ENCODE results near the gene C17orf113.
A peak's percentile ranks its signal among the peaks of the same experiment; 100 is the strongest.
"Not testable (repeated sequence)": the region's sequence is repeated elsewhere in the genome, so short reads cannot be mapped to it uniquely, and the experiment has no call there.

Gene C17orf113

DNA sequence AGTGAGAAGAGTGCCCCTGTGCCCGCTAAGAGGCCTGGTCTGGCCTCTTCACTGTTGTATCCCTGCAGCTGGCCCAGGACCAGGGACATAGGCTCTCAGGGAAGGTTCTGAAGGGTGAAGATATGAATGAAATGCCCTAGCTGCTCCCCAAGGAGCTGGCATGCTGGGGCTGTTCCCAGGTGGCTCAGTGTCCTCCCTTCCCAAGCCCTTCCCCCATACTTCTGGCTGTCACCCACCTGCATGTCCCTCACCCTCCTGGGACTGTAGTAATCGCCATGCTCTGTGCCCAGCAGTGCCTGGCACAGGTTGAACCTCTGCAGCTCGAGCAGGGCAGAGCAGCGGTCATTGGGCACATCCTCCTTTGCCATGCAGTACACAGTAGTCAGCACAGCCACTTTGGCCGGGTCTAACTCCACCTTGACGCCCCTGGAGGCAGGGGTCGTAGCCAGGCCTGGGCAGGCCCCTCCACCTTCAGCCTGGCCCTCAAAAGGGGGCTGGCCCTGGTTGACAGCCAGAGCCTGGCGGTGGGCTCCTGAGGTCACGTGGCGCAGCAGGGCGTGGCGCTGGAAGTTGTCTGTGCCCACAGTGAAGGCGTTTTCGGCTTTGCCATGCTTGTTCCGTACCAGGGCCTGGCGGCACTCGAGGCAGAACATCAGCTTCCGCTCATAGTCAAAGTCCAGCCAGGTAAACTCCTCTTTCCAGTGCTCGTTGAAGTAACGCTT is 7.6 kb downstream of the C17orf113 start:
- no peak for DNase-seq (ENCODE audit: low read depth in 4 of 4, low spot score in 1 of 4)

DNA sequence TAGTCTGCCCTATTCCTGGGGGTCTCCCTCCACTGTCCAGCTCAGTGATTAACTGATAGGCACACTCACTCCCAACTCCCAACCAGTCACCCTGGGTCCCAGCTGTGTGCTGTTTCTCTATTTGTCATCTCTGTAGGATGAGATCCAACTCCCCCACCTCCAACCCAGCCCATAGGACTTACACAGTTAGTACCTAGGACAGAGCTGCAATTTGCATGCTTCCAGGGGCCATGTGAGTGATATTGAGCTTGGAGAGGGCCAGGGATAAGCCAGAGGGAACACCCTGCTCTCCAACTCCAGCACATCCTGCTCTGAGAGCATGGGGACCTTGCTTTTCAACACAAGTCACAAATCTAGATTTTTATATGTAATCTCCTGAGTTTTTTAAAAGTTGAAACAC is 8.8 kb downstream of the C17orf113 start:
- DNase-seq (ENCODE audit: low read depth in 4 of 4, low spot score in 1 of 4) = no peak

DNA sequence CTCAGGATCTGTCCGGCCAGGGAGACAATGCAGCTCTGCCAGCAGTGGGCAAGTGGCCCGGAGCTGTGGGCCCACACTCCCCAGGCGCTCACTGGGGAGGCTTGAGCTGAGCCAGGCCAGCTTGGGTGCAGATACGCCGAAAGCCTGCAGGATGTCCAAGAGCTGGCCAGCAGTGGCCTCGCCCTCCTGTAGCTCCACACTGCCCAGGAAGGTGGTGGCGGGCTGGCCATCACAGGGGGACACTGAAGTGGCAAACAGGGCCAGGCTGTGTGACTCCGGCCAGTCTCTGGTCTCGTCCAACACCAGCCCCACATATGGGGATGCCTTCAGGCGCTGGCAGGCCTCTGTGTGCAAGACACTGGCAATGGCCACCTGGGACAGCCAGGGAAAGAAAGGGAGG is 9.6 kb downstream of the C17orf113 start:
- no peak for DNase-seq (ENCODE audit: low read depth in 4 of 4, low spot score in 1 of 4)

DNA sequence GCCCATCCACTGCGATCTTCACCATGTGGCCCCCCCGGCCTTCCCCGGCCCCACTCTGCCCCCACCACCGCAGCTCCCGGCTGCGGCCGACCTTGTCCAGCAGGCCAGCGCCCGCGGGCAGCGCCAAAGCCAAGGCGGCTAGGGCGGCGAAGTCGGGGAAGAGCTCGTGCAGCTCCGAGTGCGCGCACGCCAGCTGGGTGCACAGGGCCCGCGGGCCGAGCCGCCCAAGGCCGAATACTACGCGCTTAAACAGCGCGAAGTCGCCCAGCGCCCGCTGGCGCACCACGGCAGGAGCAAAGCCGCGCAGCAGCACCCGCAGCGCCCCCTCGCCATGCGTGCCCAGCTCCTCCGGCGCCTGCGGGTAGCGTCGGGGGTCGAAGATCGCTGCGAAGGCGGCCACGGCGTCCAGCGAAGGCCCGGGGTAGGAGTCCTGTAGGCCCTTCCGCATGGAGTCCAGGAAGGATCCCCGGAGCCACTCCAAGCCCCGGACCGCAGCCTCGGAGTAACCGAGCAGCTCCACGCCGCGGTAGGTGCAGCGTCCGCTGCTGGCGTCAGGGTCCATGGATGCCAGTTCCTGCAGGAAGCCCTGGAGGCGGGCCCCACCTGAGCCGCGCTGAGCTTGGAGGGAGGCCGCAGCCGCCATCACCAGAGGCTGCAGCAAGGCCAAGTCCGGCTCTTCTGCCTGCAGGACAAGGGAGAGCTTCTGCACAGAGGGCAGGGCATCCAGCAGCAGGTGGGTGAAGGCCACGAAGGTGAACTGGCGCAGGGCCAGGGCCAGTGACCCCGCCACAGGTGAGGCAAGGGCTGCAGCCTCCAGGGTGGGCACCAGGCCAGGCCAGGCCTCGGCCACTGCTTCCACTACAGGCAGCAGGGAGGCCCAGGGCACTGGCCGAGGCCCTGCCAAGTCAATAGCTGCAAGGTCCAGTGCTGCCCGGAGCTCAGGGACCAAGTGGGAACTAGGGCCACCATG is 10.3 kb downstream of the C17orf113 start:
- no peak for DNase-seq (ENCODE audit: low read depth in 4 of 4, low spot score in 1 of 4)

DNA sequence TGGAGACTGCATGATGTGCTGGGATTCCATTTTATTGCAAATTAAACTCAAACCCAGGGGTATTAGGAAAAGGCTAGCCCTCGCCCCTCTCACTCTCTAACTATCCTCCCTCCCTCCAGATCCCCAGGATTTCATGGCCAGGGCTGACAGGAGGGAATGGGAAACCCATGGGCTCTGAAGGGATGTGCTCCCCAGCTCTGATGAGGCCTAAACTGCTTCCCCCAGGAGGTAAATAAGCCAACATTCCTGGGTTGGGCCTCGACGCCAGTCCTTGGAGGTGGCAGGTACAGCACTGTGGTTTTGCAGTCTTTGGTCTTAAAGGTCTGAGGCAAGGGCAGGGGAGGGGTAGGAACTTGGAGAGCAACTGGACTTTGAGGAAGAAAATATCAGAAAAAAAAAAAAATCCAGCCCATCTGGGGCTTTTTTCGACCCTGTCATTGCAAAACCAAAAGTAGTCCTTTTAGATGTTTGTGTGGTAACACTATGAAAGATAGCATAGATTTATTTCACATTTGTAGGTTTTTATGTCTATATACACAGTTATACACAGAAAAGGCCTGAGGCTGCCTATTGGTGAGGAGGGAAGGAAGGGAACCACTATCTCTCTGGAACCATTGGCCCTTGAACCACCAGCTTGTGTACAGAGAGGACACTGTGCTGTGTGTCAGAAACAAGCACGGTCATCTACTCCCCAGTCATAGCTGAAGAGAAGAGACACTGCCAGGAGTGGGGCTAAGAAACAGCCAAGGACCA is 12.0 kb downstream of the C17orf113 start:
- no peak for DNase-seq (ENCODE audit: low read depth in 4 of 4, low spot score in 1 of 4)

DNA sequence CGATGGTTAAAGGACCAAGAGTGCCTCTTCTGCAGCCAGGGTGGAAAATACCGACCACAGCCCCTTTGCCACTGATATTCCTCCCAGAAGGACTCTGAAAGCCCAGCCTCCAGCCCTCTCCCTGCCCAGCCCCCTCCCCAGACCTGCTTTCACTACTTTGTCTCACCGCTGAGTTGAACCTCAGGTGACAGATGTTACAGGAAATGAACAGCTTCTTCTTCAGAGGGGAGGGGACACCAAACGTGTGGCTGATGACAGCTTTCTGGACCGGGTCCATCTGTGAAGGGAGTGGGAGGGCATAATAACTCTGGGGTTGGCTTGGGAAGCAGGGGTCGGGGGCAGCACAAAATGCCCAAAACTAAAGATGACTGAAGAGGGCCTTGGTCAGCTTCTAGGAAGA is 16.3 kb downstream of the C17orf113 start:
- no peak for DNase-seq (ENCODE audit: low read depth in 4 of 4, low spot score in 1 of 4)

DNA sequence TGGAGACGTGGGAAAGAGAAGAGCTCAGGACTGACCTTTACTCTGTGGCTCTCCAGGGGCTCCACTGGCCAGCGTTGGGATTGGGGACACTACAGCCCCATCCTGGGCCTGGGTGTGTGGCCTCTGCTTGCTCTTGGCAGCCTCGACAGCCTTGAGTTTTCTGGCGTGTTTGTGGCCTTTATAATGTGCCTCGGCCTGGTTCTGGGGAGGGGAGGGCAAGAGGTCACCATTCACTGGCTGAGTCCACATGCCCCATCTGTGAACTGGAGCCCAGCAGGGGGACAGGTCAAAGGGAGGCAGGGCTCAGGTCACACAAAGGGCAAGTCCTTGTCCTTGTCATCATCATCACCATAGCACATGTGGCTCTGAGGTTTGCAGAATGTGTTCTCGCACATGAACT is 18.8 kb downstream of the C17orf113 start:
- DNase-seq (ENCODE audit: low read depth in 4 of 4, low spot score in 1 of 4) = no peak

DNA sequence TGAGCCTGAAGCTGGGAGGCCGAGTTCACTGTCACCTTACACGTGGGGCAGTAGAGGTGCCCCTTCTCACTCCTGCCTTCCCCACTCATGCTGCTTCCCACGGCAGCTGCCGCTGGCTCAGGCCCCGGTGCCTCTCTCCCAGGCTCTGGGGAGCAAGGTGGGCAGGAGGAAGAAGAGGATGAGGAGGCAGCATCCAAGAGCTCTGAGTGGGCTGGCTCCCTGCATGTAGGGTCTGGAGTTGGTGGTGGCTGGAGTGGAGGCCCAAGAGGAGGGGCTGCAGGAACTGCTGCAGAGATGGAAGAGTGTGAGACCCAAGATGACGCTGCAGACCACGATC is 21.6 kb downstream of the C17orf113 start:
- no peak for DNase-seq (ENCODE audit: low read depth in 4 of 4, low spot score in 1 of 4)

DNA sequence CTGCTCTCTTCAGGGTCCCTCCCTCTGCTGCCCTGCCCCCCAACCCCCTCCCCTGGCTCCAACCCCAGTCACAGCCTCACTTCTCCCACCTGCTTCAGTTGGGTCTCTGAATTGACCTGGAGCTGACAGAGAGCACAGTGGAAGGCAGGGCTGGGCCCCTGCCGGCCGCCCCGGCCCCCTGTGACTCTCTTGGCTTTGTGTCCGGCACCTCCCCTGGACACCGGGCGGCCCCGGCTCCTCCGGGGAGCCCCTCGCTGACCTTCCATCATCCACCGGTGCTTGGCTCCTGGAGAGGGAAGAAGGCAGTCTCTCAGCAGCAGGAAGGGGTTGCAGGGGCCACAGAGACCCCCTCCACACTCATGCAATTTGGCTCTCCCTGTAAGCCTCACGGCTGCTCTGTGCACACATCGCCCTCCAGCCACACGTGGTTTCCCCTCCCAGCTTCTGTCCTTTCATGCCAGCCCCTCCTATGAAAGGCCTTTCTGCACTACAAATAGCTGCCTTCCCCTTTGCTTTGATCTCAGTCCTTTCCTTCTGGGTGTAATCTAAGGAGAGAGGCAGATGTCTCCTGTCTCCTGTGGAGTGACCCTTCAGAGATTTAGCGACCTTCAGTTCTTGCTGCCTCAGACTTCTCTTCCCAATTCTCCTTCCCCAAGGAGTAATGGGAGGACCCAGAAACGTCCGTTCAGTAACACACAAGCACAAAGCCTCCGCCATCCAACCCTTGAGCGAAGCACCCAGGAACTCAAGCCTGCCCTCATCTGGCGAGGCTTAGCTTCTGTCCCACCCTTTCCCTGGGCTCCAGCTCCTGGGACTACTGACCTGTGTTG is 22.2 kb downstream of the C17orf113 start:
- no peak for DNase-seq (ENCODE audit: low read depth in 4 of 4, low spot score in 1 of 4)

DNA sequence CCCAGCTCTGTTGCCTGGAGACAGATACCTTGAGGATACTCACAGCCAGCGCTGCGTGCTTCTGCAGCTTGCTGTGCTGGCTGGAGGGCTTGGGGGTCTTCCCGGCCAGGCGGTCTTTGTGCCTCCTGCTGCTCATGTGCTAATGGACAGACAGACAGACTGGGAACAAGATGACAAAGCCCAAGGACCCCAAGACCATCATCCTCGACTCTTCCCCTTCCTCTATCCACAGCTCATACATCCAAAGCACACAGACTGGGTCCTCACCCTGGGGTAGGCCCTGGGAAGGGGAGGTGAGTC is 22.9 kb downstream of the C17orf113 start:
- no peak for DNase-seq (ENCODE audit: low read depth in 4 of 4, low spot score in 1 of 4)

DNA sequence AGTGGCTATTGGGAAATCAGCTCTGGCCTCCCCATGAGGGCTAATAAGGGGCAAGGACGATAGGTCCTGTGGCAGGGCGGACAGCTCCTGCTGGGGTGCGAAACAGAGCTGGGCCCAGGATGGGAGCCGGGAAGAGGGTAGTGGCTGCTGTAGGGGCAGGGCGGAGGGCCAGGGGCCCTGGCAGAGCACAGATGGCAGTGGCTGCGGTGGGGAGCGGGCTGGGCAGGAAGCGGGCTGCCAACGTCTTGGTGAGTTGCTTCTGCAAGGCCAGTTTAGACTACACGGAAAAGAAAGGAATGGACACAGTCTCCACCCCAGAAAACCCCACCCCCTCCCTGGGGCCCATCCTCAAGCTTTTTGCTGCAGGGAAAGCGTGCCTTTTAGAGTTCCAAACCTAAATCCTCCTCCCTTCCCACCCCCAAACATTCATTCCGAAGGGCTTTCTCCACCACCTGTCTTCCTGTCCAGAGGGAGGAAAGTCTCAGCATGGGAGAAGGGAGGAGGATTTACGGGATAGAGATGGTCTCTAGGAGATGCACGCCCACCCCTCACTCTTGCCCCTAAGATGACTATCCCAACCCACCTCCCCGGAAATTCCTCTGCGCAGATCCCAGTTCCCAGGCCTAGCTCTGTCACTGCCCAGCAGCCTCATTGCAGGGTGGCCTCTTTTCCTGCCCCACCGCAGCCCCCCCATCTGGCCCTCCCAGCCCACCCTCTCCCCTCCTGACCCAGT is 23.4 kb downstream of the C17orf113 start:
- DNase-seq (ENCODE audit: low read depth in 4 of 4, low spot score in 1 of 4) = no peak

DNA sequence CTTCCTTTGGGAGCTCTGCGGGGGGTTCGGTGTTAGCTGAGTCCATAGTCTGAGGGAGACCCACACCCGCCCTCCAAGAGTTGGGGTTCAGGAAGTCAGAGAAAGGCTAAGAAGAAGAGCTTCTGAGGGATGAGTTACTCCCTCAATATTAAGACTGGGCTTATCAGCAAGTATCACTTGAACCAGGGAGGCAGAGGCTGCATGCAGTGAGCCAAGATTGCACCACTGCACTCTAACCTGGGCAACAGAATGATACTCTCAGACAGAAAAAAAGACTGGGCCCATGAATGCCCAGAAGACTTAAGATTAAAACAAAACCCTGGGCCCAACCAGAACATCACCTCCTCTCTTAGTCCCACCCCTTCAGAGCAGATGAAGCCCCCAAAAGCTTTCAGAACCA is 24.5 kb downstream of the C17orf113 start:
- no peak for DNase-seq (ENCODE audit: low read depth in 4 of 4, low spot score in 1 of 4)

DNA sequence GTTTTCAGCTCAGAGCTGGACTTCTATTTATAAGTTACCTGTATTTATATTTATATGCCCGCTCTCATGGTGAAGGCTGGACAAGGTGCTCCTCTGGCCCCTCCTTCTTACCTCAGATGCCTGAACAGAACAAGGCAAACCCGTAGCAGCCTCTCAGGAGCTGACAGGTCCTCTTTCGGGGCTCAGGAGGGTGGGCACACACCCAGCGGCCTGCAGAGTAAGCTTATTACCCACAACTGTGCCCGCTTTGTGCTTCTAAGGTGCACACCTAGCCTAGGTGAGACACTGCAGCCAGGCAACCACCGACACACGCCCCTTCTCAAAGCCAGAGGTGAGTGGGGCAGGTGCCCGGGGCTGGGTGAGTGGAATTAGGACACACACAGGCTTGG is 25.2 kb downstream of the C17orf113 start:
- no peak for DNase-seq (ENCODE audit: low read depth in 4 of 4, low spot score in 1 of 4)

DNA sequence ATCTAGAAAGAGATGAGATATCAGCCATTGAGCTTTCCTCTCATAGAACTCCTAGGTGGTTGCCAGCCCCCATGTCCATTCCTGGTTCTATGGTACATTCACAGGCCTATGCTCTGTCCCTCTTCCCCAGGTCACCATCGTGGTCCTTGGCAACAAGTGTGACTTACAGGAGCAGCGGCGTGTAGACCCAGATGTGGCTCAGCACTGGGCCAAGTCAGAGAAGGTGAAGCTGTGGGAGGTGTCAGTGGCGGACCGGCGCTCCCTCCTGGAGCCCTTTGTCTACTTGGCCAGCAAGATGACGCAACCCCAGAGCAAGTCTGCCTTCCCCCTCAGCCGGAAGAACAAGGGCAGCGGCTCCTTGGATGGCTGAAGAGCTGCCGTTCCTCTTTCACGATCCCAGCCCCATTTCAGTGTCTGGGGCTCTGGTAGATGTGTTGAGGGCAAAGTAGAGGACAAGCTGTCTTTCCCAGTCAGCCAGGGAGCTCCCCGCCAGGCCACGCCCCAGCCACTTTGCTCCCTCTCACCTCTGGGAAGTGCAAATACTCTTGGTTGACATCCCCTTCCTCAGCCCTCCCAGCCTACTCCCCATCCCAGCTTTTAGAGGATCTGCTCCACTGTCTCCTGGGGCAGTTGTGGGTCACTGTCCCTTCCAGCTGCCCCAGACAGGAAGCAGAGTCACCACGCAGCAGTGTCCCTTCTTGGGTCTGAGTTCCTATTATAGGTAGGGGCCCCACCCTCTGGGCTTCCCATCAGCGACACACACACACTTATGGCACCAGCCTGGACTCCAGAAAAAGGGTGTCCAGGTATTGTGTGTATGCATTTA is 26.7 kb downstream of the C17orf113 start:
- DNase-seq (ENCODE audit: low read depth in 4 of 4, low spot score in 1 of 4) = no peak

DNA sequence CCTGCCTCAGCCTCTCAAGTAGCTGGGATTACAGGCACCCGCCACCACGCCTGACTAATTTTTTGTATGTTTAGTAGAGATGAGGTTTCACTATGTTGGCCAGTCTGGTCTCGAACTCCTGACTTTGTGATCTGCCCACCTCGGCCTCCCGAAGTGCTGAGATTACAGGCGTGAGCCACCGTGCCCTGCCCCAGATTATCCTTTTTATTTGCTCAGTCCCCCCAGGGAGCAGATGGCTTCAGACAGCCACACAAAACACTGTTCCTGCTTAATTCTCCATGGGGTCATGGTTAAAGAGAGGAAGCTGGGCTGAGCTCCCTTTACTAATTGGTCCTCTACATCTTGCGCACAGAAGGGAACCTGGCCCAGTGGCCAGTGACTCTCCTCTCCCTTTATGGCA is 29.6 kb downstream of the C17orf113 start:
- DNase-seq (ENCODE audit: low read depth in 4 of 4, low spot score in 1 of 4) = not testable (repeated sequence)

DNA sequence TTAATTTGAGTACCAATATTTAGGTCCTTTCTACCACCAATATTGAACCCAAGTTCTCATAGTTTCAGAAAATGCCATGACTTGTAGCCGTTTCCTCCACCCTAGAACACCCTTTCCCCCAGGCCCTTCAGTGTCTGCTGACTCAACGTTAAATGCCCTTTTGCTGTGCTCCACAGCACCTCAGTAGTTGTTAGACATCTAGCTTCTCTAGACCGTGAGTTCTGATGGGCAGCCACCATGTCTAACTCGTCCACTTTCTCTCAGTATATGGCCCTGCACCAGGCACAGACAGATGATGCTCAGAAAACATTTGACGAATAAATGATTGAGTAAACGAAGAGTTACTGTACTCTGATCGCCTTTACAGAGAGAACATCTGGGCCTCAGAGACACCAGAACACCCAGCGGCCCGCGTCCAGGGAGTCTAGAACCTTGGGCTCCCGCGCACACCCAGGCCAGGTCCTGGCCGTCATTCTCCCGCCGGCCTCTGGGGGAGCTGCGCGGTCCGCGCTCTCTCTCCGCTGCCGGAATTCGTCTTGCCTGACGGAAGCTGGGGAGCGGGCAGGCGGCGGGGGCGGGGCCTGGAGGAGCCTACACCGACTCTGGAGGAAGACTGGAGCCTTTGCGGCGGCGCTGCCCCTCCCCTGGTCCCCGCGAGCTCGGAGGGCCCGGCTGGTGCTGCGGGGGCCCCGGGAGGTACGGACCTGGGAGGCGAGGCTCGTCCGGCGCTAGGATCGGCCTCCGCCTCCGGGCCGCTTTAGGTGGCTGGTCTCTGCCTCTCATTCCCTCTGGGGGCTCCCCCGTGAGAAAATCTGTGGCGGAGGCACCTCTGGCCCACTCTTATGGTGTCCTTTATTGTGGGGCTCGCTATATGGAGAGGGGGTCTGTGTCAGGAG is 30.6 kb downstream of the C17orf113 start, which contains the start of gene NKIRAS2:
NKIRAS2 (plus strand) TSS at position 582 of the 896 bp plus-strand sequence. CDS start 1,488 bp downstream, outside the sequence.
- DNase-seq (ENCODE audit: low read depth in 4 of 4, low spot score in 1 of 4) = peak; percentile 88 to 95 (median 92)

DNA sequence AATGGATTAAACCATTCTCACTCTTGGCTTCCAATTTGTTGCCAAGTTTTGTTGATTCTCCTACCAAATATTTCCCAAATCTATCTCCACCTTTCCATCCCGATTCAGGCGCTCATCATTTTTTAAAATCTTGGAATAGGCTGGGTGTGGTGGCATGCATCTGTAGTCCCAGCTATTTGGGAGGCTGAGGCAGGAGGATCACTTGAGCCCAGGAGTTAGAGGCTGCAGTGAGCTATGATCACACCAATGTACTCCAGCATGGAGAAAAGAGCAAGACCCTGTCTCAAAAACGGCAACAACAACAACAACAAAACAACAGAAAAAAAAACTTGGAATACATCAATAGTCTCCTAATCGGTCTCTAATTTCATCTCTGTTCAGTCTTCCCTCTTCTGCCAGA is 31.4 kb downstream of the C17orf113 start:
- no peak for DNase-seq (ENCODE audit: low read depth in 4 of 4, low spot score in 1 of 4)

DNA sequence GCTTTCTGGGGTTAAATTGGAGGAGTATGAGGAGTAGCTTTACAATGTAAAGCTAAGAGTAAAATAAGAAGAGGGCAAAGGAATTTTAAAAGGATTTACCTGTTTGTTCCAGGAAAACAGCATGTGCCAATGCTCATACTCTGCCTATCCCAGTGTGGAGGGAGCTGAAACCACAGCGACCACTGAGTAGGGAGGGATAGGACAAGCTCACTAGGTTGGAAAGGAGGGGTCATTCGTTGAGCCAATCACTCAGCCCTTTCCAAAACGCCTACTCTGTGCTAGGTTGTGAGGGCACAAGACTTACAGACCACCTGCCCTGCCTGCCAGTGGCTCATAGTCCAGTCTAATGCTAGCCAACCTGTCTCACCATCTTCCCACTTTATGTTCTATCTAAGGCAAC is 32.1 kb downstream of the C17orf113 start:
- DNase-seq (ENCODE audit: low read depth in 4 of 4, low spot score in 1 of 4) = no peak

DNA sequence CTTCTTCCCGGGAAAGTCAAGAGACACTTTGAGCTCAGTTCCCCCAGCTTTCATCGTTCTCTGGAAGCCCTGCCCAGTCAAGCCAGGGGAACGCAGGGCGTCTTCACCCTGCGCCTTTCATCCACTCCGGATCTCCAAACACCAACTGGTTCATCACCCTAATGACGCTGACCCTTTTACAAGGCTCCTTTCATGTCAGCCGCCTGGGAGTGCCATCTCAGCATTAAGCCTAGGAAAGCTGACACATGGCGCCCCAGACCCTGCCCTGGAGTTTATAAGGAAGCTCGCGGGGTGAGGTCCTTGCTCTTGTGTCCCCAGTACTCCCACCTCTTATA is 32.6 kb downstream of the C17orf113 start:
- no peak for DNase-seq (ENCODE audit: low read depth in 4 of 4, low spot score in 1 of 4)

All from stimulated activated CD4-positive, alpha-beta T cell treated with anti-CD3 and anti-CD28 coated beads, Interleukin-1b, Interleukin-23, amount 100 ng/mL, for 24 hours (primary cell).